HL-60 (cell line): ENCODE measurements around the gene SPPL2A.

ENCODE experiments used
- DNase-seq, 2 experiments: peaks; one replicate each; pipeline ENCODE4 v3.0.0-alpha.2; 2010 to 2020; ENCODE audit warnings: low read depth in 1 of 2, low spot score in 1 of 2
- H3K27ac ChIP-seq: fragments of 250-450 bp; sonication (Bioruptor Pico); replicated peaks from 2 replicates; pipeline ENCODE4 v1.5.1; 2020; ENCODE audit warnings: mild to moderate bottlenecking, moderate library complexity
- H3K27me3 ChIP-seq: fragments of 250-450 bp; sonication (Bioruptor Pico); 2 replicates; pipeline ENCODE4 v1.5.1; 2021; ENCODE audit warnings: mild to moderate bottlenecking, moderate library complexity; ENCODE audit not compliant: insufficient read depth, poor library complexity, severe bottlenecking
- H3K4me3 ChIP-seq: replicated peaks from 2 replicates; pipeline ENCODE4 v1.5.1; 2011; ENCODE audit warnings: mild to moderate bottlenecking, control low read depth, low read length; ENCODE audit not compliant: insufficient read depth
- CTCF ChIP-seq: IDR thresholded peaks from one replicate; pipeline ENCODE4 v1.5.1; 2011; ENCODE audit warnings: low read length, control low read depth, inconsistent platforms; ENCODE audit not compliant: insufficient read depth
- GABPA ChIP-seq: IDR thresholded peaks from 2 replicates; pipeline ENCODE4 v1.6.1; 2012; ENCODE audit warnings: low read depth
- POLR2AphosphoS5 ChIP-seq: IDR thresholded peaks from 2 replicates; pipeline ENCODE4 v1.6.1; 2012; ENCODE audit warnings: low read depth
- REST ChIP-seq: IDR thresholded peaks from 2 replicates; pipeline ENCODE4 v1.6.1; 2012; ENCODE audit warnings: low read depth; ENCODE audit not compliant: insufficient replicate concordance
- SPI1 ChIP-seq: IDR thresholded peaks from 2 replicates; pipeline ENCODE4 v1.6.1; 2012; ENCODE audit warnings: low read depth, mild to moderate bottlenecking, borderline replicate concordance

Gene SPPL2A

GRCh38 chr15:50753463-50753862 lies 12.0 kb downstream of the SPPL2A start:
- H3K4me3 ChIP-seq: no peak overlapping the region

GRCh38 chr15:50751394-50751793 lies 14.1 kb downstream of the SPPL2A start:
- TF ChIP-seq SPI1: no peak
- TF ChIP-seq POLR2AphosphoS5: no peak
- TF ChIP-seq REST: no peak
- TF ChIP-seq GABPA: no peak
- TF ChIP-seq CTCF: no peak
- no peak overlapping the region for H3K27ac ChIP-seq
- no peaks in the 10 kb centered on the region for H3K27me3 ChIP-seq
- H3K4me3 ChIP-seq: no peak overlapping the region
- DNase-seq: no peak

More at GRCh38 chr15:50753463-50753862, 12.0 kb downstream of the SPPL2A start:
- no peak for DNase-seq
- no peak for TF ChIP-seq CTCF
- TF ChIP-seq REST: no peak
- no peak for TF ChIP-seq POLR2AphosphoS5
- TF ChIP-seq GABPA: no peak
- TF ChIP-seq SPI1: no peak
- H3K27ac ChIP-seq: no peak overlapping the region
- H3K27me3 ChIP-seq: no peaks in the 10 kb centered on the region

GRCh38 chr15:50750227-50750705 lies 15.2 kb downstream of the SPPL2A start:
- no peaks in the 10 kb centered on the region for H3K27me3 ChIP-seq
- TF ChIP-seq GABPA (no peak), SPI1 (no peak), CTCF (no peak), POLR2AphosphoS5 (no peak), REST (no peak)
- no peak overlapping the region for H3K4me3 ChIP-seq
- no peak for DNase-seq
- no peak overlapping the region for H3K27ac ChIP-seq
